H1 (cell line): ENCODE results near the gene PHF24. TPM values are rescaled to one million over a fixed set of nuclear protein-coding genes. Genes with fewer than 3 reads are reported as not detected.

ENCODE experiments used
- CTCF ChIA-PET: fragments of 300-600 bp; sonication (Branson Sonifier 250); formaldehyde crosslinking; loops from one replicate; lab custom pipeline; 2021; ENCODE audit not compliant: partially characterized antibody; lab: Charles Lee
- POLR2A ChIA-PET: fragments of 300-600 bp; sonication (Branson Sonifier 250); formaldehyde crosslinking; loops from one replicate; lab custom pipeline; 2021; ENCODE audit warnings: inconsistent platforms; ENCODE audit not compliant: partially characterized antibody; lab: Charles Lee
- DNase-seq, 2 experiments: peaks; one replicate each; pipeline versions ENCODE4 v3.0.0 to v3.0.0-alpha.2; 2010 to 2022; ENCODE audit warnings: low spot score in 2 of 2, low read depth in 1 of 2, mixed read lengths in 1 of 2
- FAIRE-seq: peaks from 2 replicates; lab custom pipeline; 2011; peaks lifted over from hg19 to GRCh38; lab: Jason Lieb, UNC
- H2AFZ ChIP-seq: 2 replicates; pipeline ENCODE4 v1.8.1; 2012; ENCODE audit warnings: low read length, inconsistent platforms
- H2AK5ac ChIP-seq: 2 replicates; pipeline ENCODE4 v1.6.1; 2013; ENCODE audit warnings: low read depth, low read length
- H2BK120ac ChIP-seq: replicated peaks from 2 replicates; pipeline ENCODE3; 2013; ENCODE audit warnings: low read depth, low read length, inconsistent platforms
- H2BK12ac ChIP-seq: 2 replicates; pipeline ENCODE4 v1.6.1; 2013; ENCODE audit warnings: low read depth, low read length
- H2BK15ac ChIP-seq: 2 replicates; pipeline ENCODE4 v1.6.1; 2013; ENCODE audit warnings: low read length
- H2BK20ac ChIP-seq: 2 replicates; pipeline ENCODE4 v1.6.1; 2013; ENCODE audit warnings: low read length
- H2BK5ac ChIP-seq: 2 replicates; pipeline ENCODE4 v1.6.1; 2013; ENCODE audit warnings: low read depth, low read length
- H3K14ac ChIP-seq: 2 replicates; pipeline ENCODE4 v1.6.1; 2013; ENCODE audit warnings: inconsistent platforms; ENCODE audit not compliant: insufficient read length
- H3K18ac ChIP-seq: 2 replicates; pipeline ENCODE4 v1.6.1; 2013; ENCODE audit warnings: low read length; ENCODE audit errors: extremely low read depth
- H3K23ac ChIP-seq: 2 replicates; pipeline ENCODE4 v1.6.1; 2013; ENCODE audit warnings: inconsistent platforms; ENCODE audit not compliant: insufficient read length
- H3K23me2 ChIP-seq: 2 replicates; pipeline ENCODE4 v1.6.1; 2013; ENCODE audit warnings: low read depth, low read length
- H3K27ac ChIP-seq: 2 replicates; pipeline ENCODE4 v1.6.1; 2011; ENCODE audit warnings: low read depth, low read length, inconsistent platforms
- H3K27me3 ChIP-seq, 4 experiments: replicated peaks in 1 of 4; 1 replicate in 1 of 4; 2 replicates in 3 of 4; pipeline versions ENCODE4 v1.6.1 to v1.8.1; 2011 to 2013; ENCODE audit warnings: low read length in 3 of 4, mild to moderate bottlenecking in 3 of 4, inconsistent platforms in 2 of 4, mixed read lengths in 2 of 4, moderate library complexity in 1 of 4; ENCODE audit not compliant: control insufficient read depth in 3 of 4, insufficient read depth in 3 of 4; ENCODE audit errors: extremely low read depth in 1 of 4
- H3K36me3 ChIP-seq, 4 experiments: 2 replicates each; pipeline versions ENCODE4 v1.6.1 to v1.8.1; 2011 to 2013; ENCODE audit warnings: mild to moderate bottlenecking in 4 of 4, low read length in 3 of 4, moderate library complexity in 2 of 4, control low read depth in 1 of 4, inconsistent platforms in 1 of 4; ENCODE audit not compliant: insufficient read depth in 4 of 4, control insufficient read depth in 2 of 4
- H3K4ac ChIP-seq: replicated peaks from 2 replicates; pipeline ENCODE3; 2013; ENCODE audit warnings: low read length, low read depth, mixed read lengths, inconsistent platforms; ENCODE audit not compliant: insufficient read length
- H3K4me1 ChIP-seq, 4 experiments: replicated peaks in 1 of 4; 1 replicate in 1 of 4; 2 replicates in 3 of 4; pipeline versions ENCODE4 v1.6.1 to v1.8.1; 2011 to 2013; ENCODE audit warnings: low read length in 3 of 4, inconsistent platforms in 2 of 4, mixed read lengths in 1 of 4; ENCODE audit not compliant: insufficient read depth in 4 of 4, control insufficient read depth in 3 of 4
- H3K4me2 ChIP-seq, 2 experiments: 2 replicates each; pipeline versions ENCODE4 v1.6.1 to v1.8.1; 2011 to 2013; ENCODE audit warnings: low read depth in 2 of 2, low read length in 2 of 2, control low read depth in 1 of 2, inconsistent platforms in 1 of 2, mild to moderate bottlenecking in 1 of 2; ENCODE audit not compliant: insufficient read depth in 1 of 2
- H3K4me3 ChIP-seq, 4 experiments: fragments of 200-600, 300-600 bp in 1 of 4; sonication (generic), shearing (Covaris generic), sonication (Bioruptor Twin) in 1 of 4; 2 replicates each; pipeline versions ENCODE4 v1.5.1 to v1.8.1; 2011 to 2016; ENCODE audit warnings: low read length in 4 of 4, low read depth in 3 of 4, control low read depth in 2 of 4, inconsistent platforms in 2 of 4, mild to moderate bottlenecking in 2 of 4, mixed read lengths in 1 of 4, moderate library complexity in 1 of 4; ENCODE audit not compliant: insufficient read depth in 2 of 4; ENCODE audit errors: extremely low read depth in 1 of 4
- H3K56ac ChIP-seq: replicated peaks from 2 replicates; pipeline ENCODE3; 2013; ENCODE audit warnings: low read depth, mild to moderate bottlenecking, mixed read lengths, low read length, inconsistent platforms; ENCODE audit not compliant: insufficient read length
- H3K79me1 ChIP-seq: 2 replicates; pipeline ENCODE4 v1.6.1; 2013; ENCODE audit warnings: low read depth, low read length, control low read depth
- H3K79me2 ChIP-seq, 2 experiments: 2 replicates each; pipeline versions ENCODE4 v1.6.1 to v1.8.1; 2012 to 2013; ENCODE audit warnings: low read length in 2 of 2, mild to moderate bottlenecking in 2 of 2, inconsistent platforms in 1 of 2; ENCODE audit not compliant: insufficient read depth in 2 of 2, control insufficient read depth in 1 of 2
- H3K9ac ChIP-seq, 4 experiments: replicated peaks in 1 of 4; 1 replicate in 1 of 4; 2 replicates in 3 of 4; pipeline versions ENCODE4 v1.6.1 to v1.8.1; 2011 to 2013; ENCODE audit warnings: low read depth in 3 of 4, low read length in 3 of 4, control low read depth in 2 of 4, mild to moderate bottlenecking in 2 of 4, moderate library complexity in 2 of 4, inconsistent platforms in 1 of 4; ENCODE audit errors: extremely low read depth in 1 of 4
- H3K9me3 ChIP-seq, 2 experiments: 2 replicates each; pipeline versions ENCODE4 v1.6.1 to v1.8.1; 2012 to 2013; ENCODE audit warnings: mild to moderate bottlenecking in 2 of 2, moderate library complexity in 2 of 2, control low read depth in 1 of 2, inconsistent platforms in 1 of 2, low read depth in 1 of 2, low read length in 1 of 2, mixed read lengths in 1 of 2; ENCODE audit not compliant: insufficient read depth in 2 of 2
- H4K20me1 ChIP-seq, 2 experiments: replicated peaks in 1 of 2; 2 replicates each; pipeline versions ENCODE3 to v1.8.1; 2011 to 2013; ENCODE audit warnings: inconsistent platforms in 2 of 2, low read length in 2 of 2, mild to moderate bottlenecking in 1 of 2; ENCODE audit not compliant: insufficient read depth in 2 of 2, control insufficient read depth in 1 of 2
- H4K5ac ChIP-seq: 2 replicates; pipeline ENCODE4 v1.6.1; 2013; ENCODE audit warnings: low read length, low read depth, mixed read lengths, inconsistent platforms; ENCODE audit not compliant: insufficient read length
- H4K8ac ChIP-seq: 2 replicates; pipeline ENCODE4 v1.8.0; 2013; ENCODE audit warnings: mild to moderate bottlenecking, moderate library complexity, low read length, inconsistent platforms; ENCODE audit not compliant: insufficient read depth; ENCODE audit errors: extremely low read depth
- H4K91ac ChIP-seq: replicated peaks from 2 replicates; pipeline ENCODE3; 2013; ENCODE audit warnings: low read length, mixed read lengths, inconsistent platforms; ENCODE audit not compliant: insufficient read length
- ATF2 ChIP-seq: IDR thresholded peaks from 2 replicates; pipeline ENCODE4 v1.6.1; 2012; ENCODE audit warnings: low read length, inconsistent platforms
- CREB1 ChIP-seq: IDR thresholded peaks from 2 replicates; pipeline ENCODE4 v1.6.1; 2012; ENCODE audit warnings: inconsistent platforms
- CTCF ChIP-seq, 3 experiments: IDR thresholded peaks; 1 replicate in 2 of 3; 2 replicates in 1 of 3; pipeline versions ENCODE4 v1.5.1 to v1.6.1; 2011; ENCODE audit warnings: low read length in 3 of 3, mild to moderate bottlenecking in 3 of 3, inconsistent platforms in 2 of 3, low read depth in 1 of 3, moderate library complexity in 1 of 3; ENCODE audit not compliant: insufficient read depth in 1 of 3; ENCODE audit errors: control extremely low read depth in 1 of 3
- GTF2F1 ChIP-seq: IDR thresholded peaks from 2 replicates; pipeline ENCODE4 v1.6.1; 2012; ENCODE audit warnings: low read depth, low read length, improper control_type of control experiment, borderline replicate concordance
- HDAC2 ChIP-seq, 2 experiments: fragments of 300-600 bp in 1 of 2; sonication (generic) in 1 of 2; IDR thresholded peaks; 2 replicates each; pipeline ENCODE4 v1.6.1; 2011 to 2012; ENCODE audit warnings: low read depth in 2 of 2, low read length in 2 of 2, mild to moderate bottlenecking in 2 of 2, moderate library complexity in 2 of 2, borderline replicate concordance in 1 of 2, inconsistent platforms in 1 of 2
- NRF1 ChIP-seq: IDR thresholded peaks from 2 replicates; pipeline ENCODE4 v1.6.1; 2011; ENCODE audit warnings: mild to moderate bottlenecking, low read depth, low read length, improper control_type of control experiment
- RXRA ChIP-seq: IDR thresholded peaks from 2 replicates; pipeline ENCODE4 v1.6.1; 2011; ENCODE audit warnings: low read depth, mild to moderate bottlenecking, low read length, moderate library complexity; ENCODE audit not compliant: insufficient read depth
- SIX5 ChIP-seq: IDR thresholded peaks from 2 replicates; pipeline ENCODE4 v1.6.1; 2011; ENCODE audit warnings: mild to moderate bottlenecking, low read depth, low read length
- SP1 ChIP-seq: IDR thresholded peaks from 2 replicates; pipeline ENCODE4 v1.6.1; 2011; ENCODE audit warnings: low read depth, low read length
- SRF ChIP-seq: IDR thresholded peaks from 2 replicates; pipeline ENCODE4 v1.6.1; 2011; ENCODE audit warnings: mild to moderate bottlenecking, low read depth, low read length, moderate library complexity
- WGBS, 2 experiments: shearing (Covaris generic) in 1 of 2; methylation state at CpG; one replicate each; pipeline versions ENCODE4 v1.1.6 to v1.1.7; 2013 to 2015; ENCODE audit warnings: low lambda C conversion rate in 2 of 2, mixed read lengths in 2 of 2, inconsistent platforms in 1 of 2, low coverage in 1 of 2, missing lambda C conversion rate in 1 of 2; ENCODE audit not compliant: insufficient replicate concordance in 2 of 2, insufficient coverage in 1 of 2, insufficient read length in 1 of 2; ENCODE audit errors: extremely low coverage in 1 of 2, missing lambda C conversion rate in 1 of 2; 5-methylcytosine and 5-hydroxymethylcytosine counted together
- polyA plus RNA-seq, 7 experiments: library from polyadenylated mRNA; depleted of rRNA in 3 of 7; stranded (reverse) in 5 of 7; unstranded in 2 of 7; fragments of >200 nt in 5 of 7; fragments of 200-250 nt in 2 of 7; gene quantifications; 1 replicate in 5 of 7; 2 replicates in 1 of 7; 4 replicates in 1 of 7; pipeline versions ENCODE4 v1.2.1 to v1.2.3, GENCODE V29; 2011 to 2013; ENCODE audit warnings: missing spikeins in 2 of 7, mixed read lengths in 2 of 7
- total RNA-seq: library from RNA; stranded (reverse); fragmentation: NEBNext Ultra II Directional; extraction: Animal tissue kit (Norgen Biotek cat#: 25700); gene quantifications from 2 replicates; pipeline ENCODE4 v1.2.1, GENCODE V29; 2021

PHF24 gene
- total and polyA plus RNA-seq, 2 of the 8 experiments (the other 6 are each of a cell fraction or from before 2014, with no cell fraction given) = 0.29 to 0.35 TPM

GRCh38 chr9:35027860-35028259 is 69.8 kb downstream of the PHF24 start:
- FAIRE-seq (no peak), DNase-seq (no peak)
- no peak overlapping the region for H3K14ac ChIP-seq
- no peak overlapping the region for H2AFZ ChIP-seq
- no peak overlapping the region for H4K5ac ChIP-seq
- no peak overlapping the region for H3K4ac ChIP-seq
- H3K27me3 ChIP-seq = no peaks in the 10 kb centered on the region
- peaks cover 16 to 18% of the 10 kb centered on the region in 2 experiments for H3K9me3 ChIP-seq
- H2BK120ac ChIP-seq = no peak overlapping the region
- no peaks in the 10 kb centered on the region for H3K23me2 ChIP-seq
- H4K20me1 ChIP-seq = no peaks in the 10 kb centered on the region
- no peak overlapping the region for H2BK15ac ChIP-seq
- no peak overlapping the region for H3K56ac ChIP-seq
- H3K23ac ChIP-seq = no peak overlapping the region
- H2BK5ac ChIP-seq = no peak overlapping the region
- H4K91ac ChIP-seq = no peak overlapping the region
- WGBS, 2 experiments = 75% methylated on average over 1 of the region's 1 CpG; no CpG with 5 or more reads in 1 of the 2 experiments
- POLR2A ChIA-PET = interaction anchor here (0.9 to 1.8 kb wide), 10 partner anchors 17 to 55 kb away, joined by 3 to 8 read pairs (median 4); partner anchors contain the start of genes FANCG and VCP
- H3K79me1 ChIP-seq = no peaks in the 10 kb centered on the region
- H2AK5ac ChIP-seq = no peak overlapping the region
- peaks cover 0 to 10% (median 3%) of the 10 kb centered on the region in 4 experiments; a peak in 3 of 7 replicates for H3K4me1 ChIP-seq
- H3K27ac ChIP-seq = no peak overlapping the region
- H3K4me2 ChIP-seq = no peak overlapping the region
- peaks cover 0 to 3% (median 0%) of the 10 kb centered on the region in 4 experiments; a peak in 1 of 8 replicates for H3K36me3 ChIP-seq
- no peak overlapping the region for H3K4me3 ChIP-seq
- H2BK12ac ChIP-seq = no peak overlapping the region
- no peaks in the 10 kb centered on the region for H3K79me2 ChIP-seq
- CTCF ChIA-PET = interaction anchor here (0.8 to 3.0 kb wide), 8 partner anchors 8 to 242 kb away, joined by 3 to 14 read pairs (median 8); no protein-coding TSS in a partner anchor
- no peak overlapping the region for H3K9ac ChIP-seq
- H2BK20ac ChIP-seq = no peak overlapping the region
- no peak overlapping the region for H4K8ac ChIP-seq
- no peak overlapping the region for H3K18ac ChIP-seq
- TF ChIP-seq RXRA = no peak
- no peak for TF ChIP-seq HDAC2 (IDR thresholded peaks at IDR 0.05; ENCODE audit: borderline replicate concordance in 1 of 2, low read depth in 2 of 2, low read length in 2 of 2)
- no peak for TF ChIP-seq SIX5
- TF ChIP-seq GTF2F1 = no peak
- TF ChIP-seq NRF1 = no peak
- no peak for TF ChIP-seq SRF
- TF ChIP-seq ATF2 = no peak
- no peak for TF ChIP-seq CTCF (IDR thresholded peaks at IDR 0.05; ENCODE audit: control extremely low read depth in 1 of 3, insufficient read depth in 1 of 3, low read depth in 1 of 3, low read length in 3 of 3)
- no peak for TF ChIP-seq SP1
- TF ChIP-seq CREB1 = no peak
